ENCODE results near the gene COL24A1.

The COL24A1 gene

GRCh38 chr1:86149591-86149990 is 7.0 kb downstream of the COL24A1 start:
- no peak for ATAC-seq (ENCODE audit: insufficient read depth, low read depth)
- H3K9me3 ChIP-seq (ENCODE audit: insufficient read depth, low read length, severe bottlenecking), result no peaks in the 10 kb centered on the region

DNA sequence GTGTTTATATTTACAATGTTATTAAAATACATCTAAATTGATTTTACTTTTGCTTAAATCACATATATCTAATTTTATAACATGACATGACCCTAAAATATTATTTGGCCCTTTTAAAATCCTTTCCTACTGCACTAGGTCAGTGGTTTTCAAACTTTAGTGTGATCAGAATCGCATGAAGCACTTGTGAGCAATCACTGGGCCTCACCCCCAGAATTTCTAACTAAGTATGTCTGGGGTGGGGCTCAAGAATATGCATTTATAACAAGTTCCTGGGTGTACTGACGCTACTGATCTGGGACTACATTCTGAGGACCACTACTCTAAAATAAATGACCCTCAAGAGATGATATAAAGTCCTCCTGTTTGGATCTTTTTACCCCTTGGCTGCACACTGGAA is 8.8 kb downstream of the COL24A1 start:
- TF ChIP-seq EZH2 (IDR thresholded peaks at IDR 0.05; ENCODE audit: borderline replicate concordance, low read depth, low read length, severe bottlenecking), result no peak
- TF ChIP-seq, protein P1, sequence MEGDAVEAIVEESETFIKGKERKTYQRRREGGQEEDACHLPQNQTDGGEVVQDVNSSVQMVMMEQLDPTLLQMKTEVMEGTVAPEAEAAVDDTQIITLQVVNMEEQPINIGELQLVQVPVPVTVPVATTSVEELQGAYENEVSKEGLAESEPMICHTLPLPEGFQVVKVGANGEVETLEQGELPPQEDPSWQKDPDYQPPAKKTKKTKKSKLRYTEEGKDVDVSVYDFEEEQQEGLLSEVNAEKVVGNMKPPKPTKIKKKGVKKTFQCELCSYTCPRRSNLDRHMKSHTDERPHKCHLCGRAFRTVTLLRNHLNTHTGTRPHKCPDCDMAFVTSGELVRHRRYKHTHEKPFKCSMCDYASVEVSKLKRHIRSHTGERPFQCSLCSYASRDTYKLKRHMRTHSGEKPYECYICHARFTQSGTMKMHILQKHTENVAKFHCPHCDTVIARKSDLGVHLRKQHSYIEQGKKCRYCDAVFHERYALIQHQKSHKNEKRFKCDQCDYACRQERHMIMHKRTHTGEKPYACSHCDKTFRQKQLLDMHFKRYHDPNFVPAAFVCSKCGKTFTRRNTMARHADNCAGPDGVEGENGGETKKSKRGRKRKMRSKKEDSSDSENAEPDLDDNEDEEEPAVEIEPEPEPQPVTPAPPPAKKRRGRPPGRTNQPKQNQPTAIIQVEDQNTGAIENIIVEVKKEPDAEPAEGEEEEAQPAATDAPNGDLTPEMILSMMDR (IDR thresholded peaks at IDR 0.05; ENCODE audit: borderline replicate concordance, extremely low read depth, low read length, poor library complexity, severe bottlenecking), result no peak
- Histone ChIP-seq H3K36me3 (ENCODE audit: insufficient read depth, low read length) (no peaks in the 10 kb centered on the region), H3K9me3 (ENCODE audit: insufficient read depth, low read length, severe bottlenecking) (no peaks in the 10 kb centered on the region), H4K20me1 (ENCODE audit: insufficient read depth, low read length) (no peaks in the 10 kb centered on the region), H2AFZ (ENCODE audit: low read depth, low read length) (no peak overlapping the region), H3K79me2 (ENCODE audit: insufficient read depth, low read length) (no peaks in the 10 kb centered on the region), H3K4me3 (ENCODE audit: low read depth in 1 of 2, low read length in 2 of 2) (no peak overlapping the region), H3K9ac (ENCODE audit: low read depth, low read length) (no peak overlapping the region), H3K27ac (ENCODE audit: low read length) (no peak overlapping the region), H3K4me1 (ENCODE audit: insufficient read depth, low read length) (no peaks in the 10 kb centered on the region), H3K27me3 (ENCODE audit: insufficient read depth, low read length, poor library complexity) (no peaks in the 10 kb centered on the region), H3K4me2 (ENCODE audit: insufficient read depth, low read length) (no peak overlapping the region)
- no peak for ATAC-seq (ENCODE audit: insufficient read depth, low read depth)
- no peak for DNase-seq

More at GRCh38 chr1:86149591-86149990, 7.0 kb downstream of the COL24A1 start:
- H3K27ac ChIP-seq (ENCODE audit: low read length), result no peak overlapping the region
- H3K4me1 ChIP-seq (ENCODE audit: insufficient read depth, low read length), result no peaks in the 10 kb centered on the region
- TF ChIP-seq EZH2 (IDR thresholded peaks at IDR 0.05; ENCODE audit: borderline replicate concordance, low read depth, low read length, severe bottlenecking), result no peak
- TF ChIP-seq, protein P1 (IDR thresholded peaks at IDR 0.05; ENCODE audit: borderline replicate concordance, extremely low read depth, low read length, poor library complexity, severe bottlenecking), result no peak
- no peak overlapping the region for H3K4me2 ChIP-seq (ENCODE audit: insufficient read depth, low read length)
- no peak overlapping the region for H3K4me3 ChIP-seq (ENCODE audit: low read depth in 1 of 2, low read length in 2 of 2)
- no peaks in the 10 kb centered on the region for H3K79me2 ChIP-seq (ENCODE audit: insufficient read depth, low read length)
- no peak overlapping the region for H2AFZ ChIP-seq (ENCODE audit: low read depth, low read length)
- no peak for DNase-seq
- no peak overlapping the region for H3K9ac ChIP-seq (ENCODE audit: low read depth, low read length)
- H3K36me3 ChIP-seq (ENCODE audit: insufficient read depth, low read length), result no peaks in the 10 kb centered on the region
- H3K27me3 ChIP-seq (ENCODE audit: insufficient read depth, low read length, poor library complexity), result no peaks in the 10 kb centered on the region
- H4K20me1 ChIP-seq (ENCODE audit: insufficient read depth, low read length), result no peaks in the 10 kb centered on the region

DNA sequence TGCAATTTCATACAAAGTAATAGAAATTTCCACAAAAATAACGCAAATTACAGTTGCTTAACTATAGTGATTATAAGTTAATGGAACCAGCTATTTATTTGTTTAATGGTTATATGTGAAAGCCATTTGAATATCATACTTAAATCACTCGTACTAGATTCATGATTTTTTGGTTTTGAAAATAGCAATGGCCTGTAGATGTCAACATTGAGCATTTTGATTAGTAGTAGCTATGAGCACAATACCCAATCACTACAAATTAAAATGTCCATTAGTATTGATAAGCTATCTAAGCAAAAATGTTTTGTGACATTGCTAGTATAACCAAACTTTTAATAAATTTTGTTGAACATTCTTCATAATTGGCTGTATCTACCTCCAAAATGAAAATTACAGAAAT is 10.0 kb downstream of the COL24A1 start:
- ATAC-seq (ENCODE audit: insufficient read depth, low read depth), result no peak
- H3K27ac ChIP-seq (ENCODE audit: low read length), result no peak overlapping the region

More for the DNA sequence above, 10.0 kb downstream of the COL24A1 start:
- H3K4me2 ChIP-seq (ENCODE audit: insufficient read depth, low read length), result no peak overlapping the region
- H3K36me3 ChIP-seq (ENCODE audit: insufficient read depth, low read length), result no peaks in the 10 kb centered on the region
- no peaks in the 10 kb centered on the region for H4K20me1 ChIP-seq (ENCODE audit: insufficient read depth, low read length)
- H3K4me1 ChIP-seq (ENCODE audit: insufficient read depth, low read length), result no peaks in the 10 kb centered on the region
- no peaks in the 10 kb centered on the region for H3K27me3 ChIP-seq (ENCODE audit: insufficient read depth, low read length, poor library complexity)
- no peak overlapping the region for H2AFZ ChIP-seq (ENCODE audit: low read depth, low read length)
- no peaks in the 10 kb centered on the region for H3K9me3 ChIP-seq (ENCODE audit: insufficient read depth, low read length, severe bottlenecking)
- H3K79me2 ChIP-seq (ENCODE audit: insufficient read depth, low read length), result no peaks in the 10 kb centered on the region
- DNase-seq, result no peak
- H3K9ac ChIP-seq (ENCODE audit: low read depth, low read length), result no peak overlapping the region
- TF ChIP-seq, protein P1 (IDR thresholded peaks at IDR 0.05; ENCODE audit: borderline replicate concordance, extremely low read depth, low read length, poor library complexity, severe bottlenecking), result peak; percentile 3
- no peak for TF ChIP-seq EZH2 (IDR thresholded peaks at IDR 0.05; ENCODE audit: borderline replicate concordance, low read depth, low read length, severe bottlenecking)
- H3K4me3 ChIP-seq (ENCODE audit: low read depth in 1 of 2, low read length in 2 of 2), result no peak overlapping the region
